ENCODE results near the gene HDAC8. TPM values are rescaled to one million over a fixed set of nuclear protein-coding genes. Genes with fewer than 3 reads are reported as not detected.
"Not testable (repeated sequence)": the region's sequence is repeated elsewhere in the genome, so short reads cannot be mapped to it uniquely, and the experiment has no call there.

The HDAC8 gene
- total RNA-seq (2014; rRNA removed; shearing (Covaris generic)), result 16.6 and 16.7 TPM in 2 replicates

- peak; percentile 58 for DNase-seq
- peaks cover 3% of the 10 kb centered on the region; the same call in 1 of the 2 replicates for H3K36me3 ChIP-seq (replicated peaks; ENCODE audit: control insufficient read depth, insufficient read depth, low read length)
- no peaks in the 10 kb centered on the region for H3K27me3 ChIP-seq (ENCODE audit: control insufficient read depth, insufficient read depth, low read length)
- peak within 1 kb of the TSS; percentile 63 for H3K4me3 ChIP-seq (ENCODE audit: insufficient read depth, low read depth, low read length)
Observed at GRCh38 chrX:72572248-72573157, at the start of gene HDAC8. Gene HDAC8 (minus strand): TSS chrX:72572843. CDS start chrX:72572761, 82 bp downstream.

- DNase-seq, result no peak
Observed at GRCh38 chrX:72621625-72622485, 49.2 kb upstream of the HDAC8 start.

GRCh38 chrX:72621163-72621562 lies 48.5 kb upstream of the HDAC8 start:
- Histone ChIP-seq H3K4me3 (ENCODE audit: insufficient read depth, low read depth, low read length) (no peak overlapping the region), H3K36me3 (replicated peaks; ENCODE audit: control insufficient read depth, insufficient read depth, low read length) (no peaks in the 10 kb centered on the region), H3K27me3 (ENCODE audit: control insufficient read depth, insufficient read depth, low read length) (no peaks in the 10 kb centered on the region)
- DNase-seq, result no peak

More at GRCh38 chrX:72621625-72622485, 49.2 kb upstream of the HDAC8 start:
- Histone ChIP-seq H3K36me3 (replicated peaks; ENCODE audit: control insufficient read depth, insufficient read depth, low read length) (no peaks in the 10 kb centered on the region), H3K27me3 (ENCODE audit: control insufficient read depth, insufficient read depth, low read length) (no peaks in the 10 kb centered on the region), H3K4me3 (ENCODE audit: insufficient read depth, low read depth, low read length) (no peak overlapping the region)

- Histone ChIP-seq H3K36me3 (replicated peaks; ENCODE audit: control insufficient read depth, insufficient read depth, low read length) (no peaks in the 10 kb centered on the region), H3K4me3 (ENCODE audit: insufficient read depth, low read depth, low read length) (no peak overlapping the region), H3K27me3 (ENCODE audit: control insufficient read depth, insufficient read depth, low read length) (no peaks in the 10 kb centered on the region)
- DNase-seq, result no peak
Observed at GRCh38 chrX:72620550-72621145, 48.0 kb upstream of the HDAC8 start.

- Histone ChIP-seq H3K36me3 (replicated peaks; ENCODE audit: control insufficient read depth, insufficient read depth, low read length) (no peaks in the 10 kb centered on the region), H3K27me3 (ENCODE audit: control insufficient read depth, insufficient read depth, low read length) (no peaks in the 10 kb centered on the region), H3K4me3 (ENCODE audit: insufficient read depth, low read depth, low read length) (no peak overlapping the region)
- no peak for DNase-seq
Observed at GRCh38 chrX:72609313-72609712, 36.7 kb upstream of the HDAC8 start.

- Histone ChIP-seq H3K4me3 (ENCODE audit: insufficient read depth, low read depth, low read length) (no peak overlapping the region), H3K36me3 (replicated peaks; ENCODE audit: control insufficient read depth, insufficient read depth, low read length) (no peaks in the 10 kb centered on the region), H3K27me3 (ENCODE audit: control insufficient read depth, insufficient read depth, low read length) (no peaks in the 10 kb centered on the region)
- DNase-seq, result no peak
Observed at GRCh38 chrX:72604705-72605104, 32.1 kb upstream of the HDAC8 start.

- Histone ChIP-seq H3K27me3 (ENCODE audit: control insufficient read depth, insufficient read depth, low read length) (no peaks in the 10 kb centered on the region), H3K4me3 (ENCODE audit: insufficient read depth, low read depth, low read length) (no peak overlapping the region), H3K36me3 (replicated peaks; ENCODE audit: control insufficient read depth, insufficient read depth, low read length) (no peaks in the 10 kb centered on the region)
- DNase-seq, result no peak
Observed at GRCh38 chrX:72604112-72604511, 31.5 kb upstream of the HDAC8 start.

GRCh38 chrX:72591038-72591437 lies 18.4 kb upstream of the HDAC8 start:
- not testable (repeated sequence) for H3K36me3 ChIP-seq (replicated peaks; ENCODE audit: control insufficient read depth, insufficient read depth, low read length); H3K27me3 ChIP-seq (ENCODE audit: control insufficient read depth, insufficient read depth, low read length); H3K4me3 ChIP-seq (ENCODE audit: insufficient read depth, low read depth, low read length); DNase-seq

- no peak overlapping the region for H3K4me3 ChIP-seq (ENCODE audit: insufficient read depth, low read depth, low read length)
- DNase-seq, result no peak
- H3K27me3 ChIP-seq (ENCODE audit: control insufficient read depth, insufficient read depth, low read length), result no peaks in the 10 kb centered on the region
- H3K36me3 ChIP-seq (replicated peaks; ENCODE audit: control insufficient read depth, insufficient read depth, low read length), result no peaks in the 10 kb centered on the region
Observed at GRCh38 chrX:72584163-72584562, 11.5 kb upstream of the HDAC8 start.

- Histone ChIP-seq H3K4me3 (ENCODE audit: insufficient read depth, low read depth, low read length) (no peak overlapping the region), H3K36me3 (replicated peaks; ENCODE audit: control insufficient read depth, insufficient read depth, low read length) (no peaks in the 10 kb centered on the region), H3K27me3 (ENCODE audit: control insufficient read depth, insufficient read depth, low read length) (no peaks in the 10 kb centered on the region)
- no peak for DNase-seq
Observed at GRCh38 chrX:72576141-72576894, 3.7 kb upstream of the HDAC8 start.

- Histone ChIP-seq H3K4me3 (ENCODE audit: insufficient read depth, low read depth, low read length) (peak overlapping the region; percentile 63), H3K27me3 (ENCODE audit: control insufficient read depth, insufficient read depth, low read length) (no peaks in the 10 kb centered on the region), H3K36me3 (replicated peaks; ENCODE audit: control insufficient read depth, insufficient read depth, low read length) (no peaks in the 10 kb centered on the region; the same call in 1 of the 2 replicates)
- DNase-seq, result no peak
Observed at GRCh38 chrX:72573158-72573511, 492 bp upstream of the HDAC8 start.

GRCh38 chrX:72569786-72570185 lies 2.9 kb downstream of the HDAC8 start:
- no peaks in the 10 kb centered on the region for H3K27me3 ChIP-seq (ENCODE audit: control insufficient read depth, insufficient read depth, low read length)
- H3K4me3 ChIP-seq (ENCODE audit: insufficient read depth, low read depth, low read length), result no peak overlapping the region
- peaks cover 4% of the 10 kb centered on the region; the same call in 1 of the 2 replicates for H3K36me3 ChIP-seq (replicated peaks; ENCODE audit: control insufficient read depth, insufficient read depth, low read length)
- no peak for DNase-seq

- no peak for DNase-seq
- Histone ChIP-seq H3K27me3 (ENCODE audit: control insufficient read depth, insufficient read depth, low read length) (no peaks in the 10 kb centered on the region), H3K36me3 (replicated peaks; ENCODE audit: control insufficient read depth, insufficient read depth, low read length) (peaks cover 4% of the 10 kb centered on the region; the same call in 1 of the 2 replicates), H3K4me3 (ENCODE audit: insufficient read depth, low read depth, low read length) (no peak overlapping the region)
Observed at GRCh38 chrX:72568406-72569092, 4.1 kb downstream of the HDAC8 start.
